ENCODE results near the gene PNMA8A. TPM values are rescaled to one million over a fixed set of nuclear protein-coding genes. Genes with fewer than 3 reads are reported as not detected.

The PNMA8A gene
- total and polyA plus RNA-seq, 2 of the 13 experiments (the other 11 are each of a cell fraction or from before 2014, with no cell fraction given) = 0.13 to 0.51 TPM

GRCh38 chr19:46452186-46452585, 19.2 kb downstream of the PNMA8A start:
- POLR2A ChIA-PET = no interaction called here
- no peak for FAIRE-seq
- no peak for ATAC-seq

GRCh38 chr19:46451352-46451751, 20.0 kb downstream of the PNMA8A start:
- no peak overlapping the region for H3K4me2 ChIP-seq (ENCODE audit: low read depth, low read length)
- FAIRE-seq (no peak), ATAC-seq (no peak), DNase-seq (ENCODE audit: low spot score) (no peak)
- BruUV-seq (replicated peaks) = no TSS peak
- CTCF ChIA-PET (ENCODE audit: low intra/inter-chr PET ratio, low total read pairs) = no interaction called here
- no peak overlapping the region for H2AFZ ChIP-seq (ENCODE audit: low read length)
- no peak overlapping the region for H3K9ac ChIP-seq (ENCODE audit: insufficient read depth, low read depth, low read length)
- POLR2A ChIA-PET = no interaction called here
- H3K36me3 ChIP-seq (replicated peaks in 1 of 2; ENCODE audit: control insufficient read depth in 1 of 2, insufficient read depth in 2 of 2, low read length in 2 of 2) = no peaks in the 10 kb centered on the region
- no peaks in the 10 kb centered on the region for H3K9me3 ChIP-seq (ENCODE audit: low read length)
- no peak overlapping the region for H3K4me3 ChIP-seq (replicated peaks in 1 of 3; ENCODE audit: insufficient read depth in 1 of 3, low read depth in 2 of 3, low read length in 3 of 3)
- H3K79me2 ChIP-seq (ENCODE audit: insufficient read depth, low read length) = no peaks in the 10 kb centered on the region
- H3K4me1 ChIP-seq (ENCODE audit: insufficient read depth, low read length) = no peaks in the 10 kb centered on the region
- 14% methylated on average over 6 of the region's 6 CpGs for WGBS (ENCODE audit: low lambda C conversion rate)
- intact Hi-C loops (cut with micrococcal nuclease; ENCODE audit: unreplicated experiment) = no loop called here
- no peaks in the 10 kb centered on the region for H3K27me3 ChIP-seq (ENCODE audit: control insufficient read depth in 1 of 2, insufficient read depth in 2 of 2, low read length in 2 of 2)
- H3K27ac ChIP-seq (ENCODE audit: extremely low read length, insufficient read depth, low read length) = no peak overlapping the region
- in situ Hi-C loops (cut with HindIII; ENCODE audit: extremely low pct_ligation_motif_present, low pct_unique_long_range_greater_than_20kb) = no loop called here
- no peaks in the 10 kb centered on the region for H4K20me1 ChIP-seq (ENCODE audit: insufficient read depth, low read length)
- TF ChIP-seq CEBPZ (IDR thresholded peaks at IDR 0.05; ENCODE audit: low read length) (no peak), ZNF276 (CRISPR knock-in tag; IDR thresholded peaks at IDR 0.05; ENCODE audit: low read depth) (no peak), MTF2 (CRISPR knock-in tag; IDR thresholded peaks at IDR 0.05; ENCODE audit: borderline replicate concordance) (no peak), CEBPB (IDR thresholded peaks at IDR 0.05; ENCODE audit: borderline replicate concordance, low read depth, low read length) (no peak), SIX1 (CRISPR knock-in tag; IDR thresholded peaks at IDR 0.05; ENCODE audit: borderline replicate concordance) (no peak), REXO4 (CRISPR knock-in tag; IDR thresholded peaks at IDR 0.05; ENCODE audit: borderline replicate concordance) (no peak)

More at GRCh38 chr19:46452186-46452585, 19.2 kb downstream of the PNMA8A start:
- H4K20me1 ChIP-seq (ENCODE audit: insufficient read depth, low read length) = no peaks in the 10 kb centered on the region
- intact Hi-C loops (cut with micrococcal nuclease; ENCODE audit: unreplicated experiment) (no loop called here), in situ Hi-C loops (cut with HindIII; ENCODE audit: extremely low pct_ligation_motif_present, low pct_unique_long_range_greater_than_20kb) (no loop called here)
- no peak overlapping the region for H3K9ac ChIP-seq (ENCODE audit: insufficient read depth, low read depth, low read length)
- no peak overlapping the region for H3K27ac ChIP-seq (ENCODE audit: extremely low read length, insufficient read depth, low read length)
- WGBS (ENCODE audit: low lambda C conversion rate) = 11% methylated on average over 4 of the region's 4 CpGs
- no peaks in the 10 kb centered on the region for H3K4me1 ChIP-seq (ENCODE audit: insufficient read depth, low read length)
- no peak for DNase-seq (ENCODE audit: low spot score)
- no peak overlapping the region for H3K4me2 ChIP-seq (ENCODE audit: low read depth, low read length)
- no peaks in the 10 kb centered on the region for H3K9me3 ChIP-seq (ENCODE audit: low read length)
- no peaks in the 10 kb centered on the region for H3K27me3 ChIP-seq (ENCODE audit: control insufficient read depth in 1 of 2, insufficient read depth in 2 of 2, low read length in 2 of 2)
- H3K36me3 ChIP-seq (replicated peaks in 1 of 2; ENCODE audit: control insufficient read depth in 1 of 2, insufficient read depth in 2 of 2, low read length in 2 of 2) = no peaks in the 10 kb centered on the region
- no peak overlapping the region for H2AFZ ChIP-seq (ENCODE audit: low read length)
- no peaks in the 10 kb centered on the region for H3K79me2 ChIP-seq (ENCODE audit: insufficient read depth, low read length)
- TF ChIP-seq ZNF724P (CRISPR knock-in tag; IDR thresholded peaks at IDR 0.05; ENCODE audit: borderline replicate concordance) (no peak), ZNF883 (CRISPR knock-in tag; IDR thresholded peaks at IDR 0.05; ENCODE audit: not compliant biosample characterization) (no peak), ZNF282 (IDR thresholded peaks at IDR 0.05; ENCODE audit: partially characterized antibody) (no peak), ZNF564 (CRISPR knock-in tag; IDR thresholded peaks at IDR 0.05) (no peak), FOXA3 (CRISPR knock-in tag; IDR thresholded peaks at IDR 0.05) (no peak), IRF2 (CRISPR knock-in tag; IDR thresholded peaks at IDR 0.05) (no peak), ZNF615 (CRISPR knock-in tag; IDR thresholded peaks at IDR 0.05; ENCODE audit: borderline replicate concordance) (no peak), ZNF7 (CRISPR knock-in tag; IDR thresholded peaks at IDR 0.05) (no peak), ARID2 (CRISPR knock-in tag; IDR thresholded peaks at IDR 0.05; ENCODE audit: borderline replicate concordance) (no peak), FOXC1 (CRISPR knock-in tag; IDR thresholded peaks at IDR 0.05; ENCODE audit: borderline replicate concordance) (no peak), ATRX (CRISPR knock-in tag; IDR thresholded peaks at IDR 0.05; ENCODE audit: borderline replicate concordance) (no peak), ZNF205 (CRISPR knock-in tag; IDR thresholded peaks at IDR 0.05) (no peak), BRD4 (CRISPR knock-in tag; IDR thresholded peaks at IDR 0.05) (no peak), ZNF776 (CRISPR knock-in tag; IDR thresholded peaks at IDR 0.05) (no peak), ZNF251 (CRISPR knock-in tag; IDR thresholded peaks at IDR 0.05) (no peak), ZNF333 (CRISPR knock-in tag; IDR thresholded peaks at IDR 0.05; ENCODE audit: borderline replicate concordance) (no peak)
- CTCF ChIA-PET (ENCODE audit: low intra/inter-chr PET ratio, low total read pairs) = no interaction called here
- BruUV-seq (replicated peaks) = no TSS peak
- H3K4me3 ChIP-seq (replicated peaks in 1 of 3; ENCODE audit: insufficient read depth in 1 of 3, low read depth in 2 of 3, low read length in 3 of 3) = no peak overlapping the region

All from HepG2 (cell line).